H1 (cell line): Measurements from ENCODE around the gene ASPHD2. TPM values are rescaled to one million over a fixed set of nuclear protein-coding genes. Genes with fewer than 3 reads are reported as not detected.

ENCODE experiments used
- CTCF ChIA-PET: fragments of 300-600 bp; sonication (Branson Sonifier 250); formaldehyde crosslinking; loops from one replicate; lab custom pipeline; 2021; ENCODE audit not compliant: partially characterized antibody; lab: Charles Lee
- POLR2A ChIA-PET: fragments of 300-600 bp; sonication (Branson Sonifier 250); formaldehyde crosslinking; loops from one replicate; lab custom pipeline; 2021; ENCODE audit warnings: inconsistent platforms; ENCODE audit not compliant: partially characterized antibody; lab: Charles Lee
- DNase-seq, 2 experiments: peaks; one replicate each; pipeline versions ENCODE4 v3.0.0 to v3.0.0-alpha.2; 2010 to 2022; ENCODE audit warnings: low spot score in 2 of 2, low read depth in 1 of 2, mixed read lengths in 1 of 2
- FAIRE-seq: peaks from 2 replicates; lab custom pipeline; 2011; peaks lifted over from hg19 to GRCh38; lab: Jason Lieb, UNC
- H2AFZ ChIP-seq: 2 replicates; pipeline ENCODE4 v1.8.1; 2012; ENCODE audit warnings: low read length, inconsistent platforms
- H2AK5ac ChIP-seq: 2 replicates; pipeline ENCODE4 v1.6.1; 2013; ENCODE audit warnings: low read depth, low read length
- H2BK120ac ChIP-seq: replicated peaks from 2 replicates; pipeline ENCODE3; 2013; ENCODE audit warnings: low read depth, low read length, inconsistent platforms
- H2BK12ac ChIP-seq: 2 replicates; pipeline ENCODE4 v1.6.1; 2013; ENCODE audit warnings: low read depth, low read length
- H2BK15ac ChIP-seq: 2 replicates; pipeline ENCODE4 v1.6.1; 2013; ENCODE audit warnings: low read length
- H2BK20ac ChIP-seq: 2 replicates; pipeline ENCODE4 v1.6.1; 2013; ENCODE audit warnings: low read length
- H2BK5ac ChIP-seq: 2 replicates; pipeline ENCODE4 v1.6.1; 2013; ENCODE audit warnings: low read depth, low read length
- H3K14ac ChIP-seq: 2 replicates; pipeline ENCODE4 v1.6.1; 2013; ENCODE audit warnings: inconsistent platforms; ENCODE audit not compliant: insufficient read length
- H3K18ac ChIP-seq: 2 replicates; pipeline ENCODE4 v1.6.1; 2013; ENCODE audit warnings: low read length; ENCODE audit errors: extremely low read depth
- H3K23ac ChIP-seq: 2 replicates; pipeline ENCODE4 v1.6.1; 2013; ENCODE audit warnings: inconsistent platforms; ENCODE audit not compliant: insufficient read length
- H3K23me2 ChIP-seq: 2 replicates; pipeline ENCODE4 v1.6.1; 2013; ENCODE audit warnings: low read depth, low read length
- H3K27ac ChIP-seq: 2 replicates; pipeline ENCODE4 v1.6.1; 2011; ENCODE audit warnings: low read depth, low read length, inconsistent platforms
- H3K27me3 ChIP-seq, 4 experiments: replicated peaks in 1 of 4; 1 replicate in 1 of 4; 2 replicates in 3 of 4; pipeline versions ENCODE4 v1.6.1 to v1.8.1; 2011 to 2013; ENCODE audit warnings: low read length in 3 of 4, mild to moderate bottlenecking in 3 of 4, inconsistent platforms in 2 of 4, mixed read lengths in 2 of 4, moderate library complexity in 1 of 4; ENCODE audit not compliant: control insufficient read depth in 3 of 4, insufficient read depth in 3 of 4; ENCODE audit errors: extremely low read depth in 1 of 4
- H3K36me3 ChIP-seq, 4 experiments: 2 replicates each; pipeline versions ENCODE4 v1.6.1 to v1.8.1; 2011 to 2013; ENCODE audit warnings: mild to moderate bottlenecking in 4 of 4, low read length in 3 of 4, moderate library complexity in 2 of 4, control low read depth in 1 of 4, inconsistent platforms in 1 of 4; ENCODE audit not compliant: insufficient read depth in 4 of 4, control insufficient read depth in 2 of 4
- H3K4ac ChIP-seq: replicated peaks from 2 replicates; pipeline ENCODE3; 2013; ENCODE audit warnings: low read length, low read depth, mixed read lengths, inconsistent platforms; ENCODE audit not compliant: insufficient read length
- H3K4me1 ChIP-seq, 4 experiments: replicated peaks in 1 of 4; 1 replicate in 1 of 4; 2 replicates in 3 of 4; pipeline versions ENCODE4 v1.6.1 to v1.8.1; 2011 to 2013; ENCODE audit warnings: low read length in 3 of 4, inconsistent platforms in 2 of 4, mixed read lengths in 1 of 4; ENCODE audit not compliant: insufficient read depth in 4 of 4, control insufficient read depth in 3 of 4
- H3K4me2 ChIP-seq, 2 experiments: 2 replicates each; pipeline versions ENCODE4 v1.6.1 to v1.8.1; 2011 to 2013; ENCODE audit warnings: low read depth in 2 of 2, low read length in 2 of 2, control low read depth in 1 of 2, inconsistent platforms in 1 of 2, mild to moderate bottlenecking in 1 of 2; ENCODE audit not compliant: insufficient read depth in 1 of 2
- H3K4me3 ChIP-seq, 4 experiments: fragments of 200-600, 300-600 bp in 1 of 4; sonication (generic), shearing (Covaris generic), sonication (Bioruptor Twin) in 1 of 4; 2 replicates each; pipeline versions ENCODE4 v1.5.1 to v1.8.1; 2011 to 2016; ENCODE audit warnings: low read length in 4 of 4, low read depth in 3 of 4, control low read depth in 2 of 4, inconsistent platforms in 2 of 4, mild to moderate bottlenecking in 2 of 4, mixed read lengths in 1 of 4, moderate library complexity in 1 of 4; ENCODE audit not compliant: insufficient read depth in 2 of 4; ENCODE audit errors: extremely low read depth in 1 of 4
- H3K56ac ChIP-seq: replicated peaks from 2 replicates; pipeline ENCODE3; 2013; ENCODE audit warnings: low read depth, mild to moderate bottlenecking, mixed read lengths, low read length, inconsistent platforms; ENCODE audit not compliant: insufficient read length
- H3K79me1 ChIP-seq: 2 replicates; pipeline ENCODE4 v1.6.1; 2013; ENCODE audit warnings: low read depth, low read length, control low read depth
- H3K79me2 ChIP-seq, 2 experiments: 2 replicates each; pipeline versions ENCODE4 v1.6.1 to v1.8.1; 2012 to 2013; ENCODE audit warnings: low read length in 2 of 2, mild to moderate bottlenecking in 2 of 2, inconsistent platforms in 1 of 2; ENCODE audit not compliant: insufficient read depth in 2 of 2, control insufficient read depth in 1 of 2
- H3K9ac ChIP-seq, 4 experiments: replicated peaks in 1 of 4; 1 replicate in 1 of 4; 2 replicates in 3 of 4; pipeline versions ENCODE4 v1.6.1 to v1.8.1; 2011 to 2013; ENCODE audit warnings: low read depth in 3 of 4, low read length in 3 of 4, control low read depth in 2 of 4, mild to moderate bottlenecking in 2 of 4, moderate library complexity in 2 of 4, inconsistent platforms in 1 of 4; ENCODE audit errors: extremely low read depth in 1 of 4
- H3K9me3 ChIP-seq, 2 experiments: 2 replicates each; pipeline versions ENCODE4 v1.6.1 to v1.8.1; 2012 to 2013; ENCODE audit warnings: mild to moderate bottlenecking in 2 of 2, moderate library complexity in 2 of 2, control low read depth in 1 of 2, inconsistent platforms in 1 of 2, low read depth in 1 of 2, low read length in 1 of 2, mixed read lengths in 1 of 2; ENCODE audit not compliant: insufficient read depth in 2 of 2
- H4K20me1 ChIP-seq, 2 experiments: replicated peaks in 1 of 2; 2 replicates each; pipeline versions ENCODE3 to v1.8.1; 2011 to 2013; ENCODE audit warnings: inconsistent platforms in 2 of 2, low read length in 2 of 2, mild to moderate bottlenecking in 1 of 2; ENCODE audit not compliant: insufficient read depth in 2 of 2, control insufficient read depth in 1 of 2
- H4K5ac ChIP-seq: 2 replicates; pipeline ENCODE4 v1.6.1; 2013; ENCODE audit warnings: low read length, low read depth, mixed read lengths, inconsistent platforms; ENCODE audit not compliant: insufficient read length
- H4K8ac ChIP-seq: 2 replicates; pipeline ENCODE4 v1.8.0; 2013; ENCODE audit warnings: mild to moderate bottlenecking, moderate library complexity, low read length, inconsistent platforms; ENCODE audit not compliant: insufficient read depth; ENCODE audit errors: extremely low read depth
- H4K91ac ChIP-seq: replicated peaks from 2 replicates; pipeline ENCODE3; 2013; ENCODE audit warnings: low read length, mixed read lengths, inconsistent platforms; ENCODE audit not compliant: insufficient read length
- ATF2 ChIP-seq: IDR thresholded peaks from 2 replicates; pipeline ENCODE4 v1.6.1; 2012; ENCODE audit warnings: low read length, inconsistent platforms
- ATF3 ChIP-seq: IDR thresholded peaks from 2 replicates; pipeline ENCODE4 v1.6.1; 2011; ENCODE audit warnings: low read depth, mild to moderate bottlenecking, low read length; ENCODE audit not compliant: insufficient read depth
- CEBPB ChIP-seq: IDR thresholded peaks from 2 replicates; pipeline ENCODE4 v1.6.1; 2012; ENCODE audit warnings: low read depth, low read length
- MAX ChIP-seq: IDR thresholded peaks from 2 replicates; pipeline ENCODE4 v1.6.1; 2012; ENCODE audit warnings: inconsistent platforms
- PHF8 ChIP-seq: fragments of 200-600 bp; sonication (generic); conservative IDR thresholded peaks from 2 replicates; pipeline ENCODE4 v1.7.1; 2012; ENCODE audit warnings: low read depth, mild to moderate bottlenecking, inconsistent platforms, low read length, moderate library complexity
- RXRA ChIP-seq: IDR thresholded peaks from 2 replicates; pipeline ENCODE4 v1.6.1; 2011; ENCODE audit warnings: low read depth, mild to moderate bottlenecking, low read length, moderate library complexity; ENCODE audit not compliant: insufficient read depth
- SP2 ChIP-seq: IDR thresholded peaks from 2 replicates; pipeline ENCODE4 v1.6.1; 2012; ENCODE audit warnings: mild to moderate bottlenecking, low read length, inconsistent platforms
- TEAD4 ChIP-seq: IDR thresholded peaks from 2 replicates; pipeline ENCODE4 v1.6.1; 2012; ENCODE audit warnings: low read depth, low read length, inconsistent platforms, mixed read lengths
- USF2 ChIP-seq: IDR thresholded peaks from 2 replicates; pipeline ENCODE4 v1.6.1; 2011; ENCODE audit warnings: low read length, improper control_type of control experiment
- YY1 ChIP-seq: IDR thresholded peaks from 2 replicates; pipeline ENCODE4 v1.6.1; 2011; ENCODE audit warnings: low read depth, mild to moderate bottlenecking, low read length
- WGBS, 2 experiments: shearing (Covaris generic) in 1 of 2; methylation state at CpG; one replicate each; pipeline versions ENCODE4 v1.1.6 to v1.1.7; 2013 to 2015; ENCODE audit warnings: low lambda C conversion rate in 2 of 2, mixed read lengths in 2 of 2, inconsistent platforms in 1 of 2, low coverage in 1 of 2, missing lambda C conversion rate in 1 of 2; ENCODE audit not compliant: insufficient replicate concordance in 2 of 2, insufficient coverage in 1 of 2, insufficient read length in 1 of 2; ENCODE audit errors: extremely low coverage in 1 of 2, missing lambda C conversion rate in 1 of 2; 5-methylcytosine and 5-hydroxymethylcytosine counted together
- polyA plus RNA-seq, 7 experiments: library from polyadenylated mRNA; depleted of rRNA in 3 of 7; stranded (reverse) in 5 of 7; unstranded in 2 of 7; fragments of >200 nt in 5 of 7; fragments of 200-250 nt in 2 of 7; gene quantifications; 1 replicate in 5 of 7; 2 replicates in 1 of 7; 4 replicates in 1 of 7; pipeline versions ENCODE4 v1.2.1 to v1.2.3, GENCODE V29; 2011 to 2013; ENCODE audit warnings: missing spikeins in 2 of 7, mixed read lengths in 2 of 7
- total RNA-seq: library from RNA; stranded (reverse); fragmentation: NEBNext Ultra II Directional; extraction: Animal tissue kit (Norgen Biotek cat#: 25700); gene quantifications from 2 replicates; pipeline ENCODE4 v1.2.1, GENCODE V29; 2021

Gene ASPHD2
- total and polyA plus RNA-seq, 2 of the 8 experiments (the other 6 are each of a cell fraction or from before 2014, with no cell fraction given) = 7.2 to 11.0 TPM

GRCh38 chr22:26481694-26482093 lies 52.6 kb downstream of the ASPHD2 start:
- H3K9ac ChIP-seq = no peak overlapping the region
- ChIA-PET POLR2A (interaction anchor here (0.8 to 3.0 kb wide), 5 partner anchors 8 to 90 kb away, joined by 3 to 15 read pairs (median 7); no protein-coding TSS in a partner anchor), CTCF (interaction anchor here (0.9 to 2.8 kb wide), 4 partner anchors 14 to 184 kb away, joined by 3 to 18 read pairs (median 4); no protein-coding TSS in a partner anchor)
- H4K5ac ChIP-seq = no peak overlapping the region
- no peak overlapping the region for H3K14ac ChIP-seq
- no peak overlapping the region for H3K4ac ChIP-seq
- H3K23me2 ChIP-seq = peaks cover 11% of the 10 kb centered on the region
- H2AFZ ChIP-seq = no peak overlapping the region
- no peak for DNase-seq
- no peaks in the 10 kb centered on the region for H3K9me3 ChIP-seq
- no peak overlapping the region for H2BK5ac ChIP-seq
- no peak overlapping the region for H4K8ac ChIP-seq
- FAIRE-seq = no peak
- H3K23ac ChIP-seq = no peak overlapping the region
- H4K20me1 ChIP-seq = peaks cover 0 to 5% of the 10 kb centered on the region in 2 experiments
- no peaks in the 10 kb centered on the region; a peak in 1 of 7 replicates for H3K27me3 ChIP-seq
- H3K18ac ChIP-seq = no peak overlapping the region
- H2BK120ac ChIP-seq = no peak overlapping the region
- no peak overlapping the region for H3K27ac ChIP-seq
- no peak overlapping the region for H2BK12ac ChIP-seq
- H2BK20ac ChIP-seq = no peak overlapping the region
- no peak overlapping the region for H2BK15ac ChIP-seq
- H3K79me2 ChIP-seq = peaks cover 12 to 62% of the 10 kb centered on the region in 2 experiments
- no peak overlapping the region for H2AK5ac ChIP-seq
- 86% methylated on average over 4 of the region's 4 CpGs; no CpG with 5 or more reads in 1 of the 2 experiments for WGBS, 2 experiments
- peaks cover 1 to 16% (median 10%) of the 10 kb centered on the region in 4 experiments; a peak in 7 of 8 replicates for H3K36me3 ChIP-seq
- H3K4me1 ChIP-seq = peaks cover 0 to 14% (median 6%) of the 10 kb centered on the region in 4 experiments; a peak in 5 of 7 replicates
- peak overlapping the region in 1 of 2 experiments; percentile 96; a peak in 1 of 4 replicates for H3K4me2 ChIP-seq
- H4K91ac ChIP-seq = no peak overlapping the region
- peaks cover 6% of the 10 kb centered on the region; the same call in 1 of the 2 replicates for H3K79me1 ChIP-seq
- H3K56ac ChIP-seq = no peak overlapping the region
- no peak overlapping the region for H3K4me3 ChIP-seq
- TF ChIP-seq MAX = no peak
- no peak for TF ChIP-seq CEBPB
- no peak for TF ChIP-seq YY1
- TF ChIP-seq ATF2 = no peak
- no peak for TF ChIP-seq SP2
- TF ChIP-seq USF2 = no peak
- no peak for TF ChIP-seq PHF8
- no peak for TF ChIP-seq RXRA
- no peak for TF ChIP-seq ATF3
- TF ChIP-seq TEAD4 = no peak
